ENCODE data around the gene HOXA13. TPM values are rescaled to one million over a fixed set of nuclear protein-coding genes. Genes with fewer than 3 reads are reported as not detected.

HOXA13 gene
- total RNA-seq, 1 experiment from 2014 or later: 0.35 TPM

- H2AFZ ChIP-seq: no peak overlapping the region
- TF ChIP-seq CTCF (conservative IDR thresholded peaks at IDR 0.05) (no peak), EZH2 (IDR thresholded peaks at IDR 0.05; ENCODE audit: low read depth) (no peak)
- H4K20me1 ChIP-seq (ENCODE audit: insufficient read depth): no peaks in the 10 kb centered on the region
- no peak for DNase-seq
- 0 out of 2 replicates have a peak, but pooled peaks cover 4% of the 10 kb centered on the region for H3F3A ChIP-seq (ENCODE audit: insufficient read depth, low read depth)
- H3K36me3 ChIP-seq (ENCODE audit: low read depth): no peaks in the 10 kb centered on the region
- no peaks in the 10 kb centered on the region for H3K9me3 ChIP-seq (ENCODE audit: insufficient read depth, low read depth)
- H3K27ac ChIP-seq: no peak overlapping the region
- H3K4me1 ChIP-seq (replicated peaks; ENCODE audit: insufficient read depth): 0 out of 2 replicates have a peak, but pooled peaks cover 11% of the 10 kb centered on the region
- POLR2A ChIA-PET (ENCODE audit: unreplicated experiment): interaction anchor here (0.6 kb wide), 1 partner anchor 561 kb away, joined by 3 read pairs; no protein-coding TSS in a partner anchor
- peak overlapping the region; percentile 45; the same call in 1 of the 2 replicates for H3K4me3 ChIP-seq
- intact Hi-C loops (cut with micrococcal nuclease; ENCODE audit: unreplicated experiment): no loop called here
- no peaks in the 10 kb centered on the region for H3K79me2 ChIP-seq (ENCODE audit: low read depth)
- CTCF ChIA-PET: no interaction called here
- H3K4me2 ChIP-seq: peak overlapping the region; percentile 70
- BruUV-seq (replicated peaks): no TSS peak
- no peaks in the 10 kb centered on the region for H3K27me3 ChIP-seq (ENCODE audit: insufficient read depth, low read depth)
- H3K9me2 ChIP-seq (ENCODE audit: insufficient read depth): no peaks in the 10 kb centered on the region
Measured at GRCh38 chr7:27148756-27149641, 50.9 kb downstream of the HOXA13 start.

- peak overlapping the region; percentile 35; the same call in 1 of the 2 replicates for H3K4me3 ChIP-seq
- CTCF ChIA-PET: no interaction called here
- 0 out of 2 replicates have a peak, but pooled peaks cover 4% of the 10 kb centered on the region for H3F3A ChIP-seq (ENCODE audit: insufficient read depth, low read depth)
- no TSS peak for BruUV-seq (replicated peaks)
- no peaks in the 10 kb centered on the region for H3K27me3 ChIP-seq (ENCODE audit: insufficient read depth, low read depth)
- TF ChIP-seq CTCF (conservative IDR thresholded peaks at IDR 0.05) (no peak), EZH2 (IDR thresholded peaks at IDR 0.05; ENCODE audit: low read depth) (no peak)
- H4K20me1 ChIP-seq (ENCODE audit: insufficient read depth): no peaks in the 10 kb centered on the region
- H3K4me1 ChIP-seq (replicated peaks; ENCODE audit: insufficient read depth): 0 out of 2 replicates have a peak, but pooled peaks cover 11% of the 10 kb centered on the region
- no peaks in the 10 kb centered on the region for H3K9me2 ChIP-seq (ENCODE audit: insufficient read depth)
- peak in 1 of 2 experiments; percentile 41 for DNase-seq
- intact Hi-C loops (cut with micrococcal nuclease; ENCODE audit: unreplicated experiment): no loop called here
- H2AFZ ChIP-seq: peak overlapping the region; percentile 73
- no peaks in the 10 kb centered on the region for H3K9me3 ChIP-seq (ENCODE audit: insufficient read depth, low read depth)
- H3K27ac ChIP-seq: no peak overlapping the region
- H3K4me2 ChIP-seq: peak overlapping the region; percentile 55
- H3K79me2 ChIP-seq (ENCODE audit: low read depth): no peaks in the 10 kb centered on the region
- POLR2A ChIA-PET (ENCODE audit: unreplicated experiment): interaction anchor here (0.6 kb wide), 1 partner anchor 562 kb away, joined by 3 read pairs; no protein-coding TSS in a partner anchor
- H3K36me3 ChIP-seq (ENCODE audit: low read depth): no peaks in the 10 kb centered on the region
Measured at GRCh38 chr7:27148031-27148755, 51.7 kb downstream of the HOXA13 start.

DNA sequence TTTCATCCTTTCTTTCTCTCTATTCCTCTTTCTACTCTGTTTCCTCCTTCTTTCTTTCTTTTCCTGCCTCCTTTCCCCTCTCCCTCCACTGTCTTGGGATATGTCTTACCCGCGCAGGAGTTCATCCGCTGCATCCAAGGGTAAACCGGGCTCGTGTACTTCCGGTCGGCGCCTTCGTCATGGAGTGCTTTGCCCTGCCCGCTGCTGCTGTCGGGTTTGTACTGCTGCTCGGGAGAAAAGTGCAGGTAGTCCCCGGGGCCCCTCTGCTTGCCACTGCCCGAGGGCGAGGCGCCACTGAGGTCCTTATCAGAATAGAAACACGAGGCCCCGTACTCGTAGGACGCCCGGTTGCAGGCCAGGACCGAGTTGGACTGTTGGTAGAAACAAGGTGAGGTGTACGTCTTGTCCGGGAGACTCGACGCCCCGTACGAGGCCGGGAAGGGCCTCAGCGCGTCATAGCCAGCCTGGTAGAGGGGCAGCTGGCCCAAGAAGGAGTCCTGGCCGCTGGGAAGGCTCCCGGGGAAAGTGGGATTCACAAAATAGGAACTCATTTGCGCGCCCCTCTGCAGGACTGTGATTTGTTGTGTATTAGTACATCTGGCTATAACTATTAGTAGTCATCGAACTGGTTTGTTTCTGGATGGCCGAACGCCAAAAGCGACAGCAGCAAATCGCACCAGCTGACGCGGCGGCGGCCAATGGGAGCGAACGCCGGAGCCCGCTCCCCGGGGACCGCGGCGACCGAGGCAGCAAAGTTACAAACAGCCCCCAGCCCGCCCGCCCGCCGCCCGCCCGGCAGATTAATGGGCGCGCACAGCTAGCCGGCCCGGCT lies 52.5 kb downstream of the HOXA13 start, which contains the start of gene HOXA6:
TSS of gene HOXA6 (minus strand) at position 576 of the 832 bp plus-strand sequence. CDS start at position 551, 25 bp downstream.
- no peaks in the 10 kb centered on the region for H3K27me3 ChIP-seq (ENCODE audit: insufficient read depth, low read depth)
- CTCF ChIA-PET: no interaction called here
- peak within 1 kb of the TSS; percentile 55 for H3K4me2 ChIP-seq
- 0 out of 2 replicates have a peak, but pooled peaks cover 4% of the 10 kb centered on the region for H3F3A ChIP-seq (ENCODE audit: insufficient read depth, low read depth)
- no peak within 1 kb of the TSS for H3K27ac ChIP-seq
- H2AFZ ChIP-seq: peak within 1 kb of the TSS; percentile 73
- peak within 1 kb of the TSS; percentile 35; the same call in 1 of the 2 replicates for H3K4me3 ChIP-seq
- H3K36me3 ChIP-seq (ENCODE audit: low read depth): no peaks in the 10 kb centered on the region
- no peaks in the 10 kb centered on the region for H4K20me1 ChIP-seq (ENCODE audit: insufficient read depth)
- intact Hi-C loops (cut with micrococcal nuclease; ENCODE audit: unreplicated experiment): no loop called here
- DNase-seq: peak; percentile 36 to 48
- TF ChIP-seq CTCF (conservative IDR thresholded peaks at IDR 0.05): no peak
- TF ChIP-seq EZH2 (IDR thresholded peaks at IDR 0.05; ENCODE audit: low read depth): no peak
- no TSS peak for BruUV-seq (replicated peaks)
- no peaks in the 10 kb centered on the region for H3K9me3 ChIP-seq (ENCODE audit: insufficient read depth, low read depth)
- H3K4me1 ChIP-seq (replicated peaks; ENCODE audit: insufficient read depth): 0 out of 2 replicates have a peak, but pooled peaks cover 11% of the 10 kb centered on the region
- H3K79me2 ChIP-seq (ENCODE audit: low read depth): no peaks in the 10 kb centered on the region
- H3K9me2 ChIP-seq (ENCODE audit: insufficient read depth): no peaks in the 10 kb centered on the region
- POLR2A ChIA-PET (ENCODE audit: unreplicated experiment): no interaction called here
